SK-N-SH (cell line): Measurements from ENCODE around the gene LIN7C. TPM values are rescaled to one million over a fixed set of nuclear protein-coding genes. Genes with fewer than 3 reads are reported as not detected.

ENCODE experiments used
- CTCF ChIA-PET: fragments of 300-600, 350-600 bp; formaldehyde crosslinking; extraction: SDS; loops from one replicate; lab custom pipeline; 2021; lab: Yijun Ruan, JAX
- POLR2A ChIA-PET: fragments of 350-600 bp; sonication (Branson Sonifier 250); formaldehyde crosslinking; extraction: SDS; loops from one replicate; lab custom pipeline; 2020; ENCODE audit warnings: antibody characterized with exemption, inconsistent platforms; lab: Yijun Ruan, JAX
- DNase-seq: peaks from one replicate; pipeline ENCODE4 v3.0.0; 2012
- H2AFZ ChIP-seq: fragments of 200-600 bp; sonication (generic); 2 replicates; pipeline ENCODE4 v1.8.1; 2016; ENCODE audit warnings: antibody characterized with exemption, mild to moderate bottlenecking, low read depth
- H3F3A ChIP-seq: fragments of 200-600 bp; sonication (generic); replicated peaks from 2 replicates; pipeline ENCODE3; 2016; ENCODE audit warnings: antibody characterized with exemption, mild to moderate bottlenecking; ENCODE audit not compliant: insufficient read depth
- H3K27ac ChIP-seq, 2 experiments: fragments of 200-500 bp in 1 of 2; fragments of 200-600 bp in 1 of 2; sonication (Bioruptor generic) in 1 of 2; sonication (generic), shearing (Covaris generic) in 1 of 2; 2 replicates each; pipeline versions ENCODE4 v1.5.1 to v1.6.1; 2014 to 2016; ENCODE audit warnings: low read depth in 2 of 2, inconsistent platforms in 1 of 2, low read length in 1 of 2, mild to moderate bottlenecking in 1 of 2, mixed read lengths in 1 of 2
- H3K27me3 ChIP-seq: fragments of 200-600 bp; sonication (generic), shearing (Covaris generic); 2 replicates; pipeline ENCODE4 v1.6.1; 2016; ENCODE audit warnings: mixed run types; ENCODE audit not compliant: insufficient read depth
- H3K36me3 ChIP-seq, 2 experiments: fragments of 200-500 bp in 1 of 2; fragments of 200-600 bp in 1 of 2; sonication (Bioruptor generic) in 1 of 2; sonication (generic) in 1 of 2; replicated peaks in 1 of 2; 2 replicates each; pipeline versions ENCODE3 to v1.5.1; 2014 to 2016; ENCODE audit warnings: low read length in 1 of 2, mild to moderate bottlenecking in 1 of 2; ENCODE audit not compliant: insufficient read depth in 2 of 2, control insufficient read depth in 1 of 2
- H3K4me1 ChIP-seq, 2 experiments: fragments of 200-500 bp in 1 of 2; fragments of 200-600 bp in 1 of 2; sonication (Bioruptor generic) in 1 of 2; sonication (generic), shearing (Covaris generic) in 1 of 2; 2 replicates each; pipeline versions ENCODE4 v1.5.1 to v1.6.1; 2014 to 2016; ENCODE audit warnings: low read depth in 1 of 2, low read length in 1 of 2, mixed run types in 1 of 2; ENCODE audit not compliant: insufficient read depth in 2 of 2, control insufficient read depth in 1 of 2
- H3K4me2 ChIP-seq: fragments of 200-600 bp; sonication (generic), shearing (Covaris generic); 2 replicates; pipeline ENCODE4 v1.6.1; 2017; ENCODE audit warnings: mixed run types
- H3K4me3 ChIP-seq, 2 experiments: fragments of 200-500 bp in 1 of 2; fragments of 200-600 bp in 1 of 2; sonication (Bioruptor generic) in 1 of 2; sonication (generic), shearing (Covaris generic) in 1 of 2; 2 replicates each; pipeline versions ENCODE4 v1.5.1 to v1.8.1; 2014 to 2016; ENCODE audit warnings: low read depth in 2 of 2, inconsistent platforms in 1 of 2, low read length in 1 of 2, mild to moderate bottlenecking in 1 of 2, mixed read lengths in 1 of 2, moderate library complexity in 1 of 2
- H3K79me2 ChIP-seq: fragments of 200-600 bp; sonication (generic); 2 replicates; pipeline ENCODE4 v1.8.1; 2017; ENCODE audit warnings: mild to moderate bottlenecking; ENCODE audit not compliant: insufficient read depth
- H3K9ac ChIP-seq: fragments of 200-600 bp; sonication (generic); 2 replicates; pipeline ENCODE4 v1.6.1; 2017; ENCODE audit warnings: mixed run types
- H3K9me2 ChIP-seq: fragments of 200-600 bp; sonication (generic); 2 replicates; pipeline ENCODE4 v1.6.1; 2017; ENCODE audit warnings: mixed run types
- H3K9me3 ChIP-seq: fragments of 200-600 bp; sonication (generic); 2 replicates; pipeline ENCODE4 v1.6.1; 2017; ENCODE audit warnings: mixed run types, mild to moderate bottlenecking, moderate library complexity
- H4K20me1 ChIP-seq: fragments of 200-600 bp; sonication (generic); 2 replicates; pipeline ENCODE4 v1.6.1; 2017; ENCODE audit warnings: mild to moderate bottlenecking, mixed run types; ENCODE audit not compliant: insufficient read depth
- CHD2 ChIP-seq: fragments of 150-350 bp; IDR thresholded peaks from 2 replicates; pipeline ENCODE4 v1.6.1; 2018; ENCODE audit warnings: low read length; ENCODE audit not compliant: partially characterized antibody
- ELF1 ChIP-seq: IDR thresholded peaks from 2 replicates; pipeline ENCODE4 v1.4.0; 2012
- EP300 ChIP-seq, 2 experiments: IDR thresholded peaks; 2 replicates each; pipeline versions ENCODE4 v1.4.0 to v1.6.1; 2012; ENCODE audit warnings: borderline replicate concordance in 1 of 2, low read depth in 1 of 2, low read length in 1 of 2
- GATA2 ChIP-seq: sonication (generic); formaldehyde crosslinking; IDR thresholded peaks from 2 replicates; pipeline ENCODE4 v1.5.0; 2020; ENCODE audit warnings: mild to moderate bottlenecking, missing genetic modification reagents
- JUND ChIP-seq: IDR thresholded peaks from 2 replicates; pipeline ENCODE4 v1.4.0; 2012
- NRF1 ChIP-seq: IDR thresholded peaks from 2 replicates; pipeline ENCODE4 v1.6.1; 2012; ENCODE audit warnings: low read depth, mild to moderate bottlenecking, low read length
- PBX3 ChIP-seq: IDR thresholded peaks from 2 replicates; pipeline ENCODE4; 2012
- REST ChIP-seq: IDR thresholded peaks from 2 replicates; pipeline ENCODE4 v1.6.1; 2012; ENCODE audit warnings: mild to moderate bottlenecking, low read depth, low read length, moderate library complexity
- RFX5 ChIP-seq: IDR thresholded peaks from 2 replicates; pipeline ENCODE4 v1.6.1; 2012; ENCODE audit warnings: mild to moderate bottlenecking, improper control_type of control experiment, low read length
- RXRA ChIP-seq: IDR thresholded peaks from 2 replicates; pipeline ENCODE4 v1.4.0; 2012; ENCODE audit warnings: low read depth, mild to moderate bottlenecking, borderline replicate concordance
- SMC3 ChIP-seq: IDR thresholded peaks from 2 replicates; pipeline ENCODE4 v1.6.1; 2012; ENCODE audit warnings: low read depth, low read length, improper control_type of control experiment
- TEAD4 ChIP-seq: IDR thresholded peaks from 2 replicates; pipeline ENCODE4 v1.4.0; 2012; ENCODE audit warnings: mild to moderate bottlenecking, borderline replicate concordance; ENCODE audit not compliant: insufficient read depth
- USF2 ChIP-seq: fragments of 150-350 bp; IDR thresholded peaks from 2 replicates; pipeline ENCODE4 v1.6.1; 2017; ENCODE audit warnings: antibody characterized with exemption, low read length, low read depth, borderline replicate concordance
- WGBS: methylation state at CpG from one replicate; pipeline ENCODE4 v1.1.6; 2017; ENCODE audit warnings: low lambda C conversion rate; 5-methylcytosine and 5-hydroxymethylcytosine counted together
- polyA plus RNA-seq, 3 experiments: library from polyadenylated mRNA; depleted of rRNA; stranded (reverse); fragments of >200 nt; gene quantifications; 2 replicates each; pipeline ENCODE4 v1.2.3, GENCODE V29; 2012
- TF ChIP-seq, protein P1 (sequence below): IDR thresholded peaks from 2 replicates; pipeline ENCODE4 v1.4.0; 2012; ENCODE audit warnings: low read depth

LIN7C gene
- polyA plus RNA-seq, 1 of the 3 experiments (the other 2 are of a cell fraction), result 7.3 TPM

- H3F3A ChIP-seq, result no peaks in the 10 kb centered on the region
- DNase-seq, result no peak
- ChIA-PET CTCF (interaction anchor here (1.1 kb wide), 1 partner anchor 18 kb away, joined by 4 read pairs; no protein-coding TSS in a partner anchor), POLR2A (no interaction called here)
- no peaks in the 10 kb centered on the region for H3K4me1 ChIP-seq
- WGBS, result 89% methylated on average over 4 of the region's 4 CpGs
- H3K9me2 ChIP-seq, result no peaks in the 10 kb centered on the region
- peaks cover 0 to 3% of the 10 kb centered on the region in 2 experiments for H3K36me3 ChIP-seq
- no peak overlapping the region for H3K4me3 ChIP-seq
- H3K79me2 ChIP-seq, result no peaks in the 10 kb centered on the region
- H4K20me1 ChIP-seq, result no peaks in the 10 kb centered on the region
- H3K9me3 ChIP-seq, result no peaks in the 10 kb centered on the region; the same call in 1 of the 2 replicates
- H2AFZ ChIP-seq, result no peak overlapping the region
- H3K27ac ChIP-seq, result no peak overlapping the region
- TF ChIP-seq PBX3 (no peak), JUND (no peak), ELF1 (no peak), RXRA (no peak), REST (no peak), USF2 (no peak), RFX5 (no peak), EP300 (IDR thresholded peaks at IDR 0.05; ENCODE audit: borderline replicate concordance in 1 of 2, low read depth in 1 of 2, low read length in 1 of 2) (no peak), SMC3 (no peak), GATA2 (no peak), NRF1 (no peak), TEAD4 (no peak), CHD2 (no peak)
- TF ChIP-seq, protein P1, sequence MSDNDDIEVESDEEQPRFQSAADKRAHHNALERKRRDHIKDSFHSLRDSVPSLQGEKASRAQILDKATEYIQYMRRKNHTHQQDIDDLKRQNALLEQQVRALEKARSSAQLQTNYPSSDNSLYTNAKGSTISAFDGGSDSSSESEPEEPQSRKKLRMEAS, result no peak
- no peaks in the 10 kb centered on the region for H3K27me3 ChIP-seq
- no peak overlapping the region for H3K4me2 ChIP-seq
- no peak overlapping the region for H3K9ac ChIP-seq
Observed at GRCh38 chr11:27514076-27514475, 7.5 kb upstream of the LIN7C start.
